HL-60 (cell line): Measurements from ENCODE around the gene KLF6.

ENCODE experiments used
- DNase-seq, 2 experiments: peaks; one replicate each; pipeline ENCODE4 v3.0.0-alpha.2; 2010 to 2020; ENCODE audit warnings: low read depth in 1 of 2, low spot score in 1 of 2
- H3K27ac ChIP-seq: fragments of 250-450 bp; sonication (Bioruptor Pico); replicated peaks from 2 replicates; pipeline ENCODE4 v1.5.1; 2020; ENCODE audit warnings: mild to moderate bottlenecking, moderate library complexity
- H3K27me3 ChIP-seq: fragments of 250-450 bp; sonication (Bioruptor Pico); 2 replicates; pipeline ENCODE4 v1.5.1; 2021; ENCODE audit warnings: mild to moderate bottlenecking, moderate library complexity; ENCODE audit not compliant: insufficient read depth, poor library complexity, severe bottlenecking
- H3K4me3 ChIP-seq: replicated peaks from 2 replicates; pipeline ENCODE4 v1.5.1; 2011; ENCODE audit warnings: mild to moderate bottlenecking, control low read depth, low read length; ENCODE audit not compliant: insufficient read depth
- CTCF ChIP-seq: IDR thresholded peaks from one replicate; pipeline ENCODE4 v1.5.1; 2011; ENCODE audit warnings: low read length, control low read depth, inconsistent platforms; ENCODE audit not compliant: insufficient read depth
- GABPA ChIP-seq: IDR thresholded peaks from 2 replicates; pipeline ENCODE4 v1.6.1; 2012; ENCODE audit warnings: low read depth
- POLR2AphosphoS5 ChIP-seq: IDR thresholded peaks from 2 replicates; pipeline ENCODE4 v1.6.1; 2012; ENCODE audit warnings: low read depth
- SPI1 ChIP-seq: IDR thresholded peaks from 2 replicates; pipeline ENCODE4 v1.6.1; 2012; ENCODE audit warnings: low read depth, mild to moderate bottlenecking, borderline replicate concordance
- long read RNA-seq: library from polyadenylated mRNA; unstranded; transcript quantifications from one replicate; pipeline ENCODE4 v2.0.0, GENCODE V29; 2020
- TF ChIP-seq, protein P1 (sequence below): IDR thresholded peaks from 2 replicates; pipeline ENCODE4 v1.6.1; 2012; ENCODE audit warnings: low read depth; ENCODE audit not compliant: insufficient replicate concordance

KLF6 gene
- long read RNA-seq, full-length matches to known transcripts = 310 of 322 reads
- long read RNA-seq, partial matches to known transcripts = 2 of 322 reads
- long read RNA-seq, other reads (novel, unspliced or antisense) = 10 of 322 reads

GRCh38 chr10:3784510-3785250 is at the start of gene KLF6:
Gene KLF6, minus strand, starts transcription at chr10:3785209. Its CDS starts 195 bp downstream, at chr10:3785014.
- no peak for TF ChIP-seq POLR2AphosphoS5
- H3K4me3 ChIP-seq = peak within 1 kb of the TSS; percentile 51
- no peak for DNase-seq
- no peaks in the 10 kb centered on the region for H3K27me3 ChIP-seq
- H3K27ac ChIP-seq = peak within 1 kb of the TSS; percentile 97

- TF ChIP-seq POLR2AphosphoS5 = no peak
- no peak for TF ChIP-seq GABPA
- TF ChIP-seq SPI1 = no peak
- TF ChIP-seq CTCF = no peak
- TF ChIP-seq, protein P1, sequence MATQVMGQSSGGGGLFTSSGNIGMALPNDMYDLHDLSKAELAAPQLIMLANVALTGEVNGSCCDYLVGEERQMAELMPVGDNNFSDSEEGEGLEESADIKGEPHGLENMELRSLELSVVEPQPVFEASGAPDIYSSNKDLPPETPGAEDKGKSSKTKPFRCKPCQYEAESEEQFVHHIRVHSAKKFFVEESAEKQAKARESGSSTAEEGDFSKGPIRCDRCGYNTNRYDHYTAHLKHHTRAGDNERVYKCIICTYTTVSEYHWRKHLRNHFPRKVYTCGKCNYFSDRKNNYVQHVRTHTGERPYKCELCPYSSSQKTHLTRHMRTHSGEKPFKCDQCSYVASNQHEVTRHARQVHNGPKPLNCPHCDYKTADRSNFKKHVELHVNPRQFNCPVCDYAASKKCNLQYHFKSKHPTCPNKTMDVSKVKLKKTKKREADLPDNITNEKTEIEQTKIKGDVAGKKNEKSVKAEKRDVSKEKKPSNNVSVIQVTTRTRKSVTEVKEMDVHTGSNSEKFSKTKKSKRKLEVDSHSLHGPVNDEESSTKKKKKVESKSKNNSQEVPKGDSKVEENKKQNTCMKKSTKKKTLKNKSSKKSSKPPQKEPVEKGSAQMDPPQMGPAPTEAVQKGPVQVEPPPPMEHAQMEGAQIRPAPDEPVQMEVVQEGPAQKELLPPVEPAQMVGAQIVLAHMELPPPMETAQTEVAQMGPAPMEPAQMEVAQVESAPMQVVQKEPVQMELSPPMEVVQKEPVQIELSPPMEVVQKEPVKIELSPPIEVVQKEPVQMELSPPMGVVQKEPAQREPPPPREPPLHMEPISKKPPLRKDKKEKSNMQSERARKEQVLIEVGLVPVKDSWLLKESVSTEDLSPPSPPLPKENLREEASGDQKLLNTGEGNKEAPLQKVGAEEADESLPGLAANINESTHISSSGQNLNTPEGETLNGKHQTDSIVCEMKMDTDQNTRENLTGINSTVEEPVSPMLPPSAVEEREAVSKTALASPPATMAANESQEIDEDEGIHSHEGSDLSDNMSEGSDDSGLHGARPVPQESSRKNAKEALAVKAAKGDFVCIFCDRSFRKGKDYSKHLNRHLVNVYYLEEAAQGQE = no peak
- DNase-seq = no peak
- no peak overlapping the region for H3K4me3 ChIP-seq
- no peaks in the 10 kb centered on the region for H3K27me3 ChIP-seq
- H3K27ac ChIP-seq = no peak overlapping the region
Observed at GRCh38 chr10:3834404-3834803, 49.4 kb upstream of the KLF6 start.

- Histone ChIP-seq H3K27me3 (no peaks in the 10 kb centered on the region), H3K27ac (no peak overlapping the region), H3K4me3 (no peak overlapping the region)
- DNase-seq = no peak
- TF ChIP-seq POLR2AphosphoS5 (no peak), SPI1 (no peak), CTCF (no peak), GABPA (no peak)
- TF ChIP-seq, protein P1 = no peak
Observed at GRCh38 chr10:3833046-3833445, 48.0 kb upstream of the KLF6 start.

DNA sequence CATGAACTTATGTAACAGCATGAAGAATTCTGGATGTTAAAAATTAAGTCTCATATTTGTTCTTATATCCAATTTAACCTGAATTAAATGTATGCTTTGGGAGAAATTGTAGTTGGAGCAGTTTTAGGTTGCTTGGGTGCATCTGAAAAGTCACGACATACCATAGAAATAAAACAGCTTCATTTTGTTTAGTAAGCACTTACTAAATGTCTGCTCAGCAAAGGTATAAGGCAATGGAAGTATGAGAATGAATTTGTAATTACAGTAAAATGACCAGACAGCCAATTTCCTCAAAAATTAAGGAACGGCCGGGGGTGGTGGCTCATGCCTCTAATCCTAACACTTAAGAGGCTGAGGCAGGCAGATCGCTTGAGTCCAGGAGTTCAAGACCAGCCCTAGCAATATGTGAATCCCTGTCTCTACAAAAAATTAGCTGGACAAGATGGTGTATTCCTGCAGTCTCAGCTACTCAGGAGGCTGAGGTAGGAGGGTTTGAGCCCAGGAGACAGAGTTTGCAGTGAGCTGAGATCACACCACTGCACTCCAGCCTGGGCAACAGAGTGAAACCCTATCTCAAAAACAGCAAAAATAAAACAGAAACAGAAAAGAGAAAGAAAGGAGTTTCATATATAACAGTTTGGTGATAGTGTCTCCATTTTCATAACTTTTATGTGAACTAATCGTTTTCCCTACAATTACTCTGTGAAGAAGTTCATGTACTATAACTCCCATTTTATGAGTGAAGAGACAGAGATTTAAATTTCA is 47.2 kb upstream of the KLF6 start:
- TF ChIP-seq CTCF = no peak
- TF ChIP-seq, protein P1 = no peak
- no peak for TF ChIP-seq GABPA
- no peak for TF ChIP-seq POLR2AphosphoS5
- TF ChIP-seq SPI1 = no peak
- no peak for DNase-seq
- Histone ChIP-seq H3K4me3 (no peak overlapping the region), H3K27me3 (no peaks in the 10 kb centered on the region), H3K27ac (no peak overlapping the region)
